ENCODE measurements around the gene SCRN2. TPM values are rescaled to one million over a fixed set of nuclear protein-coding genes. Genes with fewer than 3 reads are reported as not detected.

Gene SCRN2
- total and polyA plus RNA-seq, 2 experiments from 2014 or later, result 40.6 to 45.5 TPM

- Histone ChIP-seq H3K36me3 (ENCODE audit: insufficient read depth) (no peaks in the 10 kb centered on the region), H2AFZ (no peak overlapping the region), H3K4me2 (no peak overlapping the region), H3K4me3 (no peak overlapping the region), H3K4me1 (ENCODE audit: insufficient read depth) (no peaks in the 10 kb centered on the region), H3K9me2 (ENCODE audit: insufficient read depth) (no peaks in the 10 kb centered on the region), H3K79me2 (replicated peaks; ENCODE audit: insufficient read depth) (no peaks in the 10 kb centered on the region), H4K20me1 (replicated peaks; ENCODE audit: insufficient read depth) (no peaks in the 10 kb centered on the region), H3K27ac (ENCODE audit: low read depth) (no peak overlapping the region), H3F3A (replicated peaks; ENCODE audit: low read depth) (no peaks in the 10 kb centered on the region), H3K27me3 (ENCODE audit: insufficient read depth) (no peaks in the 10 kb centered on the region)
- no peak for DNase-seq (ENCODE audit: low spot score)
- peaks cover 5% of the 10 kb centered on the region; the same call in 1 of the 3 replicates for H3K36me3 Mint-ChIP-seq (ENCODE audit: low read depth)
- no peak for ATAC-seq
- peaks cover 9% of the 10 kb centered on the region for H3K27me3 Mint-ChIP-seq (ENCODE audit: insufficient read depth, low read depth, poor library complexity)
- no peaks in the 10 kb centered on the region; the same call in 2 of the 3 replicates for H3K9me3 Mint-ChIP-seq
- TF ChIP-seq CREB1 (CRISPR knock-in tag; IDR thresholded peaks at IDR 0.05; ENCODE audit: low read depth) (no peak), POLR2AphosphoS5 (IDR thresholded peaks at IDR 0.05; ENCODE audit: low read depth) (no peak), STAT1 (IDR thresholded peaks at IDR 0.05; ENCODE audit: unreplicated experiment) (no peak), ZNF331 (CRISPR knock-in tag; IDR thresholded peaks at IDR 0.05; ENCODE audit: low read depth) (no peak), ZNF114 (CRISPR knock-in tag; IDR thresholded peaks at IDR 0.05) (no peak), JUNB (IDR thresholded peaks at IDR 0.05; ENCODE audit: unreplicated experiment) (no peak), REST (IDR thresholded peaks at IDR 0.05; ENCODE audit: unreplicated experiment) (no peak), ETS1 (IDR thresholded peaks at IDR 0.05) (no peak), NANOG (IDR thresholded peaks at IDR 0.05; ENCODE audit: borderline replicate concordance) (no peak), EZH2phosphoT487 (IDR thresholded peaks at IDR 0.05; ENCODE audit: unreplicated experiment) (no peak), CTCF (conservative IDR thresholded peaks at IDR 0.05; ENCODE audit: low read depth in 2 of 2) (no peak), ZNF462 (CRISPR knock-in tag; IDR thresholded peaks at IDR 0.05) (no peak), EZH2 (IDR thresholded peaks at IDR 0.05; ENCODE audit: low read depth, unreplicated experiment) (no peak)
- peaks cover 7% of the 10 kb centered on the region; the same call in 2 of the 3 replicates for H3K4me1 Mint-ChIP-seq
- H3K27ac Mint-ChIP-seq, result no peak overlapping the region
- no peak overlapping the region for H3K4me3 Mint-ChIP-seq
These were observed 32.1 kb downstream of the SCRN2 start for GRCh38 chr17:47808830-47809480.
